ENCODE data around the gene WASF1. TPM values are rescaled to one million over a fixed set of nuclear protein-coding genes. Genes with fewer than 3 reads are reported as not detected.
"Not testable (repeated sequence)": the region's sequence is repeated elsewhere in the genome, so short reads cannot be mapped to it uniquely, and the experiment has no call there.

Gene WASF1
- total RNA-seq, 3 donors from 2014 or later (not counting 1 experiment from before 2014, with no cell fraction given), result 0.25 to 0.90 (median 0.45) TPM

- WGBS (ENCODE audit: insufficient coverage), result 90% methylated on average over 4 of the region's 4 CpGs
- intact Hi-C loops (cut with micrococcal nuclease), result no loop called here
- Histone ChIP-seq H3K9me3 (ENCODE audit: control insufficient read depth, insufficient read depth, low read length) (no peaks in the 10 kb centered on the region), H3K36me3 (ENCODE audit: control insufficient read depth, insufficient read depth, low read length) (no peaks in the 10 kb centered on the region), H3K4me1 (ENCODE audit: control insufficient read depth, insufficient read depth, low read length) (no peaks in the 10 kb centered on the region), H3K4me3 (ENCODE audit: low read length) (no peak overlapping the region), H3K27me3 (ENCODE audit: control insufficient read depth, insufficient read depth, low read length) (no peaks in the 10 kb centered on the region), H3K27ac (ENCODE audit: low read length) (no peak overlapping the region)
- Mint-ChIP-seq H3K4me1 (no peaks in the 10 kb centered on the region), H3K9me3 (no peaks in the 10 kb centered on the region), H3K4me3 (no peak overlapping the region), H3K36me3 (no peaks in the 10 kb centered on the region), H3K27me3 (ENCODE audit: low read depth in 2 of 2) (peaks cover 4 to 8% of the 10 kb centered on the region in 2 donors), H3K27ac (no peak overlapping the region)
- no peak for DNase-seq
- ATAC-seq, result no peak
- no peak for TF ChIP-seq CTCF (IDR thresholded peaks at IDR 0.05)
These were observed 51.1 kb downstream of the WASF1 start for GRCh38 chr6:110128418-110128817.

GRCh38 chr6:110125361-110125760 lies 54.1 kb downstream of the WASF1 start:
- H3K4me1 Mint-ChIP-seq, result no peaks in the 10 kb centered on the region
- ATAC-seq (no peak), DNase-seq (no peak)
- Histone ChIP-seq H3K27ac (ENCODE audit: low read length) (no peak overlapping the region), H3K9me3 (ENCODE audit: control insufficient read depth, insufficient read depth, low read length) (no peaks in the 10 kb centered on the region), H3K36me3 (ENCODE audit: control insufficient read depth, insufficient read depth, low read length) (no peaks in the 10 kb centered on the region), H3K4me3 (ENCODE audit: low read length) (no peak overlapping the region), H3K4me1 (ENCODE audit: control insufficient read depth, insufficient read depth, low read length) (no peaks in the 10 kb centered on the region), H3K27me3 (ENCODE audit: control insufficient read depth, insufficient read depth, low read length) (no peaks in the 10 kb centered on the region)
- no peak overlapping the region for H3K27ac Mint-ChIP-seq
- H3K9me3 Mint-ChIP-seq, result no peaks in the 10 kb centered on the region
- TF ChIP-seq CTCF (IDR thresholded peaks at IDR 0.05), result no peak
- H3K4me3 Mint-ChIP-seq, result no peak overlapping the region
- no peaks in the 10 kb centered on the region for H3K36me3 Mint-ChIP-seq
- peaks cover 4 to 9% of the 10 kb centered on the region in 2 donors for H3K27me3 Mint-ChIP-seq (ENCODE audit: low read depth in 2 of 2)
- intact Hi-C loops (cut with micrococcal nuclease), result no loop called here

- H3K4me1 ChIP-seq (ENCODE audit: control insufficient read depth, insufficient read depth, low read length); H3K36me3 Mint-ChIP-seq; ATAC-seq; H3K27ac Mint-ChIP-seq; H3K4me3 Mint-ChIP-seq; H3K4me3 ChIP-seq (ENCODE audit: low read length); H3K27ac ChIP-seq (ENCODE audit: low read length); intact Hi-C loops (cut with micrococcal nuclease); H3K9me3 ChIP-seq (ENCODE audit: control insufficient read depth, insufficient read depth, low read length); H3K9me3 Mint-ChIP-seq; H3K4me1 Mint-ChIP-seq; H3K36me3 ChIP-seq (ENCODE audit: control insufficient read depth, insufficient read depth, low read length); DNase-seq; H3K27me3 ChIP-seq (ENCODE audit: control insufficient read depth, insufficient read depth, low read length): not testable (repeated sequence)
- peaks cover 14 to 18% of the 10 kb centered on the region in 2 donors for H3K27me3 Mint-ChIP-seq (ENCODE audit: low read depth in 2 of 2)
- 90% methylated on average over 3 of the region's 4 CpGs for WGBS (ENCODE audit: insufficient coverage)
These were observed 57.8 kb downstream of the WASF1 start for GRCh38 chr6:110121655-110122054.

DNA sequence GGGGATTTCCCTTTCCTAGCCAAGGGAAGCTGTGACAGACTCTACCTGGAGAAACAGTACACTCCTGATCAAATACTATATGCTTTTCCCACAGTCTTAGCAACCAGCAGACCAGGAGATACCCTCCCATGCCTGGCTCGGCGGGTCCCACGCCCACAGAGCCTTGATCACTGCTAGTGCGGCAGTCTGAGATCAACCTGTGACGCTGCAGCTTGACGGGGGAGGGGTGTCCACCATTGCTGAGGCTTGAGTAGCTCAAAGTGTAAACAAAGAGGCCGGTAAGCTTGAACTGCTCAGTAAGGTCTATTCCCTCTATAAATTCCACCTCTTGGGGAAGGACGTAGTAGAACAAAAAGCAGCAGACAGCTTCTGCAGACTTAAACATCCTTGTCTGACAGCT lies 63.2 kb downstream of the WASF1 start:
- H3K36me3 ChIP-seq (ENCODE audit: control insufficient read depth, insufficient read depth, low read length), result no peaks in the 10 kb centered on the region
- H3K27ac ChIP-seq (ENCODE audit: low read length), result no peak overlapping the region
- Mint-ChIP-seq H3K4me1 (no peaks in the 10 kb centered on the region), H3K36me3 (no peaks in the 10 kb centered on the region), H3K27me3 (ENCODE audit: low read depth in 2 of 2) (peaks cover 22 to 27% of the 10 kb centered on the region in 2 donors), H3K4me3 (no peak overlapping the region), H3K9me3 (no peaks in the 10 kb centered on the region), H3K27ac (no peak overlapping the region)
- H3K4me3 ChIP-seq (ENCODE audit: low read length), result no peak overlapping the region
- DNase-seq (no peak), ATAC-seq (no peak)
- TF ChIP-seq CTCF (IDR thresholded peaks at IDR 0.05), result no peak
- intact Hi-C loops (cut with micrococcal nuclease), result no loop called here
- WGBS (ENCODE audit: insufficient coverage), result 95% methylated on average over 8 of the region's 8 CpGs
- no peaks in the 10 kb centered on the region for H3K27me3 ChIP-seq (ENCODE audit: control insufficient read depth, insufficient read depth, low read length)
- no peaks in the 10 kb centered on the region for H3K4me1 ChIP-seq (ENCODE audit: control insufficient read depth, insufficient read depth, low read length)
- H3K9me3 ChIP-seq (ENCODE audit: control insufficient read depth, insufficient read depth, low read length), result no peaks in the 10 kb centered on the region
